HG03442 (cell line): ENCODE results near the gene RCVRN.

Experiments
- ATAC-seq: cut with Tn5 transposase; IDR thresholded peaks from one replicate; pipeline ENCODE4 v1.9.1; 2021; ENCODE audit warnings: mild to moderate bottlenecking, moderate library complexity; ENCODE audit not compliant: unreplicated experiment

Gene RCVRN

GRCh38 chr17:9905078-9905415 lies at the start of gene RCVRN:
Gene RCVRN, minus strand, starts transcription at chr17:9905271. Its CDS starts 91 bp downstream, at chr17:9905180.
- no peak for ATAC-seq

GRCh38 chr17:9953492-9953891 lies 48.4 kb upstream of the RCVRN start:
- ATAC-seq, result no peak

- no peak for ATAC-seq
Measured at GRCh38 chr17:9951803-9952202, 46.7 kb upstream of the RCVRN start.

DNA sequence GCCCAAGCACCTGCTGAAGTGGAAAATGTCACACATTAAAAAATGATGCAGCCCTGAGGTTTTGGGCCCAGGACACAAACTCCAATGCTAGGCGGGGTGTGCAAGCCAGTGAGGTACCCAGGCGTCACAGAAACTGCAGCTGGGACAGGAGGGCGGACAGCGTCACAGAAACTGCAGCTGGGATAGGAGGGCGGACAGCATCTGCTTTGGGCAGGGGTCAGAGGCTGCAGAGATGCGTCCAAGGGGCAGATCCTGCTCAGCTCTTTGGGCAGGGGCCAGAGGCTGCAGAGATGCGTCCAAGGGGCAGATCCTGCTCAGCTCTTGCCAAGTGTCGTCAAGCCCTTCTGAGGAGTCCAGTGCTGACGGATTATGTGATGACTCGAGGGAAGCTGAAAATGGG lies 43.9 kb upstream of the RCVRN start:
- ATAC-seq, result no peak

DNA sequence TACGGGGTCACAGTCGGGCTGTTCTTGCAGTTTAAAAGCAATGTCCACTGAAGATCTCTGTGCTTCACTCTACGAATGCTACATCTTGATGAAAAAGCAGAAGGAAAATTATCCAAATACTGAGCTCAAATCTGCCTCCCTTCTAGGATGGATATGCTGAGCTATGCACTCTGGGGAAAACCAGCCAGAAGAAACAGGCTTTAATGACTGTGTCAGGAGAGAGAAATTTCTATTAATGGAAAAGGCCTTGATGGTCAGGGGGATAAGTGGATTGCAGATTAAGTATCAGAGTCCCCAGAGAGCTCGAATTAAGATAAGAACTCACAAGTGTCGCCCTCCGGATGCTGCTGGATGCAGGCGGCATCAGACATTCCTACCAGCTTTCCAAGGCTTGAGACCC lies 39.6 kb upstream of the RCVRN start:
- ATAC-seq, result no peak

GRCh38 chr17:9943343-9943742 lies 38.3 kb upstream of the RCVRN start:
- no peak for ATAC-seq

DNA sequence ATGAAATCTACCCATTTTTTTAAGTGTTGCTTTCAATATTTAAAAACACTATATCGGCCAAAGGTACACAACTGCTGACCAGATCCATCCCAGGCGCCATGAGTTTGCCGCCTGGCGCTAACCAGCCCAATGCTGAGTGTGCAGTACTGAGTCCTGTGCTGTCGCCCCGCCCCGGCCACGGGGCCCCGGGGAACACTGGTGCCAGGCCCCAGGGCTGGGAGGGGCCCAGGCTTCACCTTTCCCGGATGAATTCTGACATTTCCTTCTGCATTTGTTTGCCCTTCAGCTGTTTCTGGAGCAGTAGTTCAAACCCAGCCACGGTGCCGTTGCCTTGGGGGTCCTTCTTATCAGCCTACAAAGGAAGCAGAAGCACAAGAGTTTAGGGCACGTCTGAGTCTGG lies 37.8 kb upstream of the RCVRN start:
- no peak for ATAC-seq

GRCh38 chr17:9941305-9941704 lies 36.2 kb upstream of the RCVRN start:
- no peak for ATAC-seq

- ATAC-seq, result no peak
Measured at GRCh38 chr17:9940841-9941240, 35.8 kb upstream of the RCVRN start.

DNA sequence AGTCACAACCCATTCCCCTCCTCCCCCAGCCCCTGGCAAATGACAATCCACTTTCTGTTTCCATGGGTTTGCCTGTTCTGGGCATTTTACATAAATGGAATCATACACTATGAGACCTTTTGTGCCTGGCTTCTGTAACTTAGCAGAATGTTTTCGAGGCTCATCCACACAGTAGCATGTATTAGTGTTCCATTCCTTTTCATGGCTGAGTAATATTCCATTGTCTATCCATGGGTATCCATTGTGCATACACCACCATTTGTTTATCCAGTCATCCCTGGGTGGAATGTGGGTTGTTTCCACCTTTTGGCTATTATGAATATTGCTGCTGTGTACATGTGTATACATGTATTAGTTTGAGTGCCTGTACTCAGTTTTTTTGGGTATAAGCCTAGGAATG lies 33.7 kb upstream of the RCVRN start:
- no peak for ATAC-seq

DNA sequence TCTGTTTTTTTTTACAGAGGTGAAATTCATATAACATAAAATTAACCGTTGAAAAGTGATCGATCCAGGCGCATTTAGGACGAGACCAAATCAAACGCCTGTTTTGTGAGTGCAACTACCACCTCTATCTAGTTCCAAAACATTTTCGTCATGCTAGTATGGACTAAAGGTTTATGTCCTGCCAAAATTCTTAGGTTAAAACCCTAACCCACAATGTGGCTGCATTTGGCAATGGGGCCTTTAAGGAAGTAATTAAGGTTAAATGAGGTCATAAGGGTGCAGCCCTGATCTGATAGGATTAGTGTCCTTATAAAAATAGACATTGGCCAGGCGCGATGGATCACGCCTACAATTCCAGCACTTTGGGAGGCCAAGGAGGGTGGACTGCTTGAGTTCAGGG lies 32.8 kb upstream of the RCVRN start:
- no peak for ATAC-seq

DNA sequence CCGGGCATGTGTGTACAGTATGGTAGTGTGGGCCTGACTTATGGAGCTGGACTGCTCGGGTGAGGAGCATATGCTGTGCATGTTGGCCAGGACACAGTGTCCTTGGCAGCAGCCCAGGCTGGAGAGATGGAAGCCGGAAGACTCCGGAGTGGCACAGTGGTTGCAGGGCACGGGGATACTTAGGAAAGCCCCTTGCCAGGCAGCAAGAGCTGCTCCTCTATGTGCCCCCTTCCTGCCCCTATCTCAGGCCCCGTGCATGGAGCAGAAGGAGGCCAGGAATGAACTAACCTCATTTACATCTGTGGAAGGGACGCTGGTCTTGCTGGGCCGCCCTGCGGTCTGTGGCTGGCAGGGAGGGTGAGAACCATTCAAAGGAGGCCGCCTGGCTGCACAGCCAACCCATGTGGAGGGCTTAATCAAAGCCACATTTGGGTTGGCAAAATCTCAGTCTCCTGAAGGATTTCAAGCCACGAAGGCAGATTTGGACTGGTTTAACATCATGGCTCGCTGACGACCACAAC lies 32.2 kb upstream of the RCVRN start:
- no peak for ATAC-seq

- no peak for ATAC-seq
Measured at GRCh38 chr17:9936095-9936494, 31.0 kb upstream of the RCVRN start.

DNA sequence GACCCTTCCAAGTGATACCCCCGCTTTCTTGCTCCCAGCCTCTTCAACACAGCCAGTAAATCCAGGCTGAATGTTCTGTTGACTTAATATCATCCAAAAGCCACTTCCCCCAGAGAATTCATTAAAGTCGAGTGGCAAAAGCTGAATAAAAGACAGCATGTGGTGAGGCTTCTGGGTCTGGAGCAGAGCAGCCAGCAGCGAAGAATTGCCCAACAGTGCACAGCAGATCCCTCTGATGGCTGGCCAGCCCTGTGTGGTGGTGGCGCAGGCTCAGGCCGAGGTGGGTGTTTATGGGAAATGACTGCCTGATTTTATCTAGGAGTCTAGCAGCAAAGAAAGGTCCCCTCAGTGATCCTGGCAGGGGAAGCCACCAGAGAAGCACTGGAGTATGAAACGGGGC lies 30.3 kb upstream of the RCVRN start:
- ATAC-seq, result no peak

DNA sequence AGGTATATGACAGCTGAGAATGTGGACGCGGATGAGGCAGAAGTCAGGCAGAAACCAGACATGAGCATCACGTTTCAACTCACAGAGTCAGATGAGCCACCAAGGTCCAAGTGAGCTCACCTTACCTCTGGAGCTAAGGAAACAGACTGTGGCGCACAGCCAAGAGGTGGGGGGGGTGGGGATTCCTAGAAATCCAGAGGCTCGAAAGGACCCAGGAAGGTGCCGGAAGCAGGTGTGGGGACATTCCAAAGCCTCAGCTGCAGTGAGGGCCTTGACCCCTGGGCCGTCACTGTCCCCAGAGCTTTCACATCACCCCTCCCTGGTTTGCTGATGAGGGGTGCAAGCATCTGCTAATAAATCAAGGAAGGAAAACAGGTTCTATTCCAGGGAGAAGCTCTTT lies 29.3 kb upstream of the RCVRN start:
- ATAC-seq, result no peak

GRCh38 chr17:9932491-9932890 lies 27.4 kb upstream of the RCVRN start:
- ATAC-seq, result no peak

DNA sequence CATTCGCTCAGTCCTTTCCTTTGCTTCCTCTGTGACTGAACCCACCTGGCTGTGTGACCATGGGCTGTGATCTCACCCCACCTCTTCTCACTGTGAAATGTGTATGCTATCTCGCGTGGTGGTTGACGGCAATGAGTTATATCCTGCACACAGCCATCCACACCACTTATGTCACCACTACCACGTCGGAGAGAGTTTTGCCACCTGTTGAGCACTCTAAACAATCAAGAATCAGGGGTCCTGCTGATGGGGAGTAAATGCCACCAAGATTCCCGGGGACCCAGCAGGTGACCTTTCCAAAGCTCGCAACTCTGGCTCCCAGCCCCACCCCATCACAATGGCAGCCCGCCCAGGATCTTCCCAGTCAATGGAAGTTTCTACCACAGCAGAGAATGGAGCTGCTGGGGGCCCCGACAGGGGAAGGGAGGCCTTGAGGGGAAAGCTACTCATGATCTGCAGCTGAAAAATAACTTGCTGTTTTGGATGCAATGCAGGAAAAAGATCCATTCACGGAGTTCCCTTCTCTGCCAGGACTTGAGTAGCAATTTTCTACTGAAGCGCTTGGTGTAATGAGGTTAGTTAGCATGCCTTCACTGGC lies 26.2 kb upstream of the RCVRN start:
- ATAC-seq, result no peak

DNA sequence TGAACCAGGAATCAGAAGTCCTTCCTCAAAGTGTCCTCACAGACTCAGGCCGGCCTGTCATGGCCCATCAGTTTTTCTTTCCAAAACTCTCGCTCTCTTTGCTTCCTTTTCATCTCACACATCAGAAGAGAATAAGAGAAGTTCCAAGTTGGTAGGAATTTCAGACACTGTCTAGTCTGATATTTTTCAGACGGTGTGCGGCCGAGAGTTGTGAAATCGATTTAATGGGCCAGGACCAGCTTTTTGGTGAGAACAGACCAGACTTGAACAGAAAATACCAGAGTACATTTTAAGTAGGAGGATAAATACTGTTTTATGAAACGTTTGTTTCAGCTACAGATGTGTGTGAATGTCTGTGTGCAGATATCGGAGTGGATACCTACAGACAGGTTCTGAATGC lies 24.8 kb upstream of the RCVRN start:
- no peak for ATAC-seq

GRCh38 chr17:9928601-9929333 lies 23.7 kb upstream of the RCVRN start:
- ATAC-seq, result no peak

DNA sequence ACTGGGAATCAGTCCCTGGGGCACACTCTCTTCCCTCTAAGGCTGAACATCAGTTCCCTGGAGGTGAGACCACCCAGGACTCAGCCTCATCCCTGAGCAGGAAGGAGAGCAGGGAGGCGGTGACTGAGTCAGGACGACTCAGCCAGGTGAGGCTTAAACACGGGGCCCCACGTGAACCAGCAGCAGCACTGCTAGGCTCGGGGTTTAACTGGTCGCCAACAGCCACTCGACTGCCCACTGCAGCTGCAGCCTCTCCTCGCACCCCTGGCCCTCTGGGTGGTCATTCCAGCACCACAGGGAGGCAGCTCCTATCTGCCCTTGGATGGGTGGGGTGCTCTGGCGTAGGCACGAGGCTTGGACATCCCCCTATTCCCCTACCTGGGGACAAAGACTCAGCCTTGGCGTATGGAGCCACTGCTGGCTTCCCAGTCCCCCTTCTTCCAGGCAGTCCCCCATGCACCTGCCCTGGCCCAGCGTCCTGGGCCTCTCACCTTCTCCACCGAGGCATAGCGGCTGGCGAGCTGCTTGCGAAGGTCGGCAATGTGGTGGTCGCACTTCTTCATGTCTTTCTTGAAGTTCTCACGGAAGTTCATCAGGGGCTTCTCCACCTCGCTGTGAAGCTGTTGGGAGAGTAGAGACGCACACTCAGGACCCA lies 21.2 kb upstream of the RCVRN start:
- ATAC-seq, result no peak

GRCh38 chr17:9925457-9925856 lies 20.4 kb upstream of the RCVRN start:
- no peak for ATAC-seq

DNA sequence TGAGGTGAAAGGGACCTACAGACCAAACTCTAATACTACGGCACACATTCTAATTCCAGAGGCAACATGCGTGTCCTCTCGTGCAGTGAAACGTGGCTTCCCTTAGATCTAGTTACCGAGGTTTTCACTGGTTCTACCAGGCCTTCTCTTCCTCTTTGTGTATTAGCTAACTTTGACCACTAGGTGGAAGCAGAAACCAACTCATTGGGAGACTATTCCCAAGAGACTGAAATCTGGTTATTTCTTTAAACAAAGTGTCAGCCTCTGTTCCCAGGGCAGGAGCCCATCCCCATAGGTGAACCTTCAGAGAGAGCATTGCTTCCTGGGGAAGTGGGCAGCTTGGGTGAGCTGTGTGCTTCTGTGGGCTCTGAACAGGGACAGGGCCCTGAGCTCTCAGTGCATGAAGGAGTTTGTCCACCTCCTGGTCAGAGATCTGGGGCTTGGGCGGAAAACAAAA lies 19.7 kb upstream of the RCVRN start:
- ATAC-seq, result peak; percentile 49
